ENCODE results near the gene TARS2.

Gene TARS2

GRCh38 chr1:150508982-150509381, 21.8 kb downstream of the TARS2 start:
- DNase-seq, result no peak

GRCh38 chr1:150511551-150511950, 24.3 kb downstream of the TARS2 start:
- no peak for DNase-seq

DNA sequence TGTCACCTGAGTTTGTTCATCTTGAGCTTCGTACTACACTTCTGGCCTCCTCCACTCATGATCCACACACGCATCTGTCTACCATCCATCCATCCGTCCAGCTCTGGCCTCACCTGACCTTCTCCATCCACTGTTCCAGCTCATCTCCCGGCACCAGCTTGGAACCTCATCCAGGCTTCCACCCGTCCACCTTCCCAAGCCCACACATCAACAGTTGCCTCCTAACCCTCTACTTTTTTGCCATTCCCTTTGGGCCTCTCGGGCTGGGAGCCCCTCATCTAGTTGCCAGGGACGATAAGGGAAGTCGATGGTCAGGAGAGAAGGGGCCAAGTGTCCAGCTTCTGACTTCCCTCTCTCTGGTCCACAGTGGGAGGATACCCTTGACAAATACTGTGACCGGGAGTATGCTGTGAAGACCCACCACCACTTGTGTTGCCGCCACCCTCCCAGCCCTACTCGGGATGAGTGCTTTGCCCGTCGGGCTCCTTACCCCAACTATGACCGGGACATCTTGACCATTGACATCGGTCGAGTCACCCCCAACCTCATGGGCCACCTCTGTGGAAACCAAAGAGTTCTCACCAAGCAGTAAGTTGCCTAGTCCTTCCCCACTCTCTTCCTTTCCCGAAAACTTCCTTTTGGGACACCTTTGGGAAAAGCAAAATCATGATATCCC, 24.9 kb downstream of the TARS2 start:
- no peak for DNase-seq

GRCh38 chr1:150512846-150513245, 25.6 kb downstream of the TARS2 start:
- DNase-seq, result no peak

DNA sequence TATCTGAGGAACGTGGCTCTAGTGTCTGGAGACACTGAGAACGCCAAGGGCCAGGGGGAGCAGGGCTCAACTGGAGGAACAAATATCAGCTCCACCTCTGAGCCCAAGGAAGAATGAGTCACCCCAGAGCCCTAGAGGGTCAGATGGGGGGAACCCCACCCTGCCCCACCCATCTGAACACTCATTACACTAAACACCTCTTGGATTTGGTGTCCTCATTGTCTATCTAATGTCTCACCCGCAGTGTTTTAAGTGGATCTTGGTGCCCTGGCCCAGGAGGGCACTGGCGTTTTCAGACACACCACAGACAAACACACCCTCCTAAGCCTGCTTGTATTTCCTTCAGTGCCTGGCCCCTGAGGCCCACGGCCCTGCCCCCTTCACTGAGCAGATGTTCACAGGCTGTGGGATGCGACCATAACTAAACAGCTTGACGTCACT, 26.2 kb downstream of the TARS2 start:
- no peak for DNase-seq

- DNase-seq, result no peak
Observed at GRCh38 chr1:150514260-150514659, 27.0 kb downstream of the TARS2 start.

- no peak for DNase-seq
Observed at GRCh38 chr1:150514913-150515327, 27.7 kb downstream of the TARS2 start.

DNA sequence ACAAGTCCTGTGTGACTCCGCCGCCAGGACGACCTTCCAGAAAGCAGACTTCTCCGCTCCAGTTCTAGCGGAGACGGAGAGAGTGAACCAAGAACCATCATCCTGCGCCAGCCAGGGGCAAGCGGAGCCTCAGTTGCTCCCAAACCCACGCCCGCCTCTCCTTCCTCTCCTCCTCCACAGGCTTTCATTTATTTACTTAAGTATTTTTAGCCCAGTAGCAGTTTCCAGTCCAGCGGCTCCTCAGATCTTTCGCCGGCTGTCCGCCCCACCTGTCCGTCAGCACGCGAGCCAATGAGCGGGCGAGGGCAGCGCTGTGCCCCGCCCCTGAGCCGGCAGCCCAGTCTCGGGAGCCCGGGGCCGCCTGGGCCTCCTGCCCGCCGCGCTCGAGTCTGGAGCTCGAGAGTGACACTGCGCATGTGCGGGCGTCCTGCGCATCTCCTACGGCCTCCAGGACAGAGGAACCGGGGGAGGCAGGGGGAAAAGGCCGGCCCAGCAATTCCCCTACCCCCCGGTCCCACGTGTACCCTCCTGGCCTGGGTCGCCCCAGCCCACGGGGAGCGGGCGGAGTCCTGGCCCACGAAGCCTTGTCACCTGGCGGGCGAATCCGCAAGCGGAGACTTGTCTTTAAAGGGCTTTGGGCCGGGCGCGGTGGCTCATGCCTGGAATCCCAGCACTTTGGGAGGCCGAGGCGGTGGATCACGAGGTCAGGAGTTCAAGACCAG, 28.3 kb downstream of the TARS2 start, which contains the start of gene FALEC:
Gene FALEC, plus strand, starts transcription at position 425 of the 722 bp plus-strand sequence.
- peak; percentile 93 for DNase-seq

DNA sequence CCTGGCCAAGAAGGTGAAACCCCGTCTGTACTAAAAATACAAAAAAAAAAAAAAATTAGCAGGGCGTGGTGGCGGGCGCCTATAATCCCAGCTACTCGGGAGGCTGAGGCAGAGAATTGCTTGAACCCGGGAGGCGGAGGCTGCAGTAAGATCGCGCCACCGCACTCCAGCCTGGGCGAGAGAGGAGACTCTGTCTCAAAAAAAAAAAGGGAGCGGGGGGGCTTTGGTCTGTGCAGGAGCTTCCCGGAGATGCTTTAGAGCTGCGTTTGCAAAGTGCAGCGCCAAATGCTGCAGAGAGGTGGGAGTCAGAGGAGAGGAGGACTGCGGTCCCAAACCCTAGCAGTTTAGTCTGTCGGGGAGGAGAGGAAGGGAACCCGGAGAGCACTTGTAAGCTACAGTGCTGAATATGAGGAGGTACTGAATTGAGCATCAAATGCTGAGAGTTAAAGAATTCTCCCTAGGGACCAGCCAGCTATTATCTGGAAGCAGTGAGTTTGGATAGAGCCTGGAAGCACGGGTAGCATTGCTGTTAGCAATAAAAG, 28.9 kb downstream of the TARS2 start:
- no peak for DNase-seq

DNA sequence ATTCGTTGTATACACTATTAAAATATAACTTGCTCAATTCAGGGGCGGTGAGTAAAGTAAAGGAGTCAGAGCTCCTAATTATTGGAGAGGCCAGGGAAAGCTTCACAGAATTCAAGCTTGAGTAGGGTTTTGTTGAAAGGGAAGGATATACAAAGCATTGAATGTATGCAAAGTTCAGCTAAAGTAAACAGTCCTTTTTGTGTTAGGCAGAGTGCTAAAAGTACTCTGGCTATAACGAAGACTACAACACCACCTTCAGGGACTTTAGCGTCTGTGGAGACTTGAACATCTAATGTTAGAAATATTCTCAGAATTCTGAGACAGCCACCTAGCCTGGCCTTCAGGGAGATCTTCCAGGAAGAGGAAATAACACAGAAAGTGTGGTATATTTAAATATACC, 29.4 kb downstream of the TARS2 start:
- DNase-seq, result no peak

- DNase-seq, result no peak
Observed at GRCh38 chr1:150521196-150521968, 34.2 kb downstream of the TARS2 start.

- no peak for DNase-seq
Observed at GRCh38 chr1:150525348-150525747, 38.1 kb downstream of the TARS2 start.

GRCh38 chr1:150528196-150528595, 41.0 kb downstream of the TARS2 start:
- no peak for DNase-seq

DNA sequence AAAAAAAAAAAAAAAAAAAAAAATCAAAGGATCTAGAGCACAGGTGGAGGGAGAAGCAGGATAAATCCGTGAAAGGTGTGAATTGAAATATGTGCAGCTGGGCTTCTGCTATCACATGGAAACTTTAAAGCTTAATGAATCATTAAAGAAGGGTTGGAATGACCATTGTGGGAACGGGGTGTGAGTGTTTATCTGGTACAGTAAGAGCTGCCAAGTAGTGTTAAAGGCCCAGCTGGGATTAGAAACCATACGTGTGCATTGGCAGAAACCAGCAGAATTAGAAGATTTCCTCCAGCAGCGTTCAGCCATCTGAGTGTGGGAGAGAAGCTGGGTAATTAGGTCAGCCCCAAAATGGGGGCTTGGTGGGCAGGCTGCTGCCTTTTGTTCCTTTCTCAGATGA, 41.8 kb downstream of the TARS2 start:
- no peak for DNase-seq

GRCh38 chr1:150530491-150531159, 43.4 kb downstream of the TARS2 start:
- DNase-seq, result no peak

DNA sequence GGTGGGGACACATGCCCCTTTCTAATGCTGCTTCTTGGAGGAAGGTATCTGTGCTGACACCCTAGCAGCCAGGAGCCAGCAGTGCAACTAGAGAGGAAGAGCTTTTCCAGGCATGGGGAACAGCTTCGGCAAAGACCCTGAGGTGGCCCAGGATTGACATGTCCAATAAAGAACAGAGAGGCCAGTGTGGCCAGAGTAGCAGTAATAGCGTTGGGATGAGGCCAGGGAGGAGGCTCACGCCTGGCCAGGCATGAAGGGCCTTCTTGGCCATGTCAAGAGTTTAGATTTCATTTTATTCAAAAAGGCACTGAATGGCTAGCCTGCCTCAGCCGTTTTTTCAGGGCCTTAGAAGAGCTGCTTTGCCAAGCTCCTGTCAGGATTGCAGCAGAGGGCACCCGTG, 45.6 kb downstream of the TARS2 start:
- DNase-seq, result no peak

DNA sequence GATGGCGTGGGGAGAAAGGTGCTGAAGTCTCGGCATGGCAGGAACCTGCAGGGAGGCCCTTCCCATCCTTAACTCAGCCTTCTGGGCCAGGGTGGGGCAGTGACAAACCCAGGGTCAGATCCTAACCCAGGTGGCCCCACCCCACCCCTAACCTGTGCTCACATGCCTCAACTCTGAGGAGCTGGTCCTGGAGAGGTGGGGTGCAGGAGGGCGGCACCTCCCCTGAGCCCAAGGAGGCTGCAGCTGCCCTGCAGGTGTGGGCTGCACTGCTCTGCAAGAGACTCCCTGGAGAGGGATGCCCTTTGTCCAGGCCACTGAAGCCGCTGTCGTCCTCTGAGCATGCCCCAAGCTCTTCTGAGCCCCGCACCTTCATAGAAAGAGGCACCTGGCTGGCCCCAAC, 46.8 kb downstream of the TARS2 start:
- DNase-seq, result no peak

DNA sequence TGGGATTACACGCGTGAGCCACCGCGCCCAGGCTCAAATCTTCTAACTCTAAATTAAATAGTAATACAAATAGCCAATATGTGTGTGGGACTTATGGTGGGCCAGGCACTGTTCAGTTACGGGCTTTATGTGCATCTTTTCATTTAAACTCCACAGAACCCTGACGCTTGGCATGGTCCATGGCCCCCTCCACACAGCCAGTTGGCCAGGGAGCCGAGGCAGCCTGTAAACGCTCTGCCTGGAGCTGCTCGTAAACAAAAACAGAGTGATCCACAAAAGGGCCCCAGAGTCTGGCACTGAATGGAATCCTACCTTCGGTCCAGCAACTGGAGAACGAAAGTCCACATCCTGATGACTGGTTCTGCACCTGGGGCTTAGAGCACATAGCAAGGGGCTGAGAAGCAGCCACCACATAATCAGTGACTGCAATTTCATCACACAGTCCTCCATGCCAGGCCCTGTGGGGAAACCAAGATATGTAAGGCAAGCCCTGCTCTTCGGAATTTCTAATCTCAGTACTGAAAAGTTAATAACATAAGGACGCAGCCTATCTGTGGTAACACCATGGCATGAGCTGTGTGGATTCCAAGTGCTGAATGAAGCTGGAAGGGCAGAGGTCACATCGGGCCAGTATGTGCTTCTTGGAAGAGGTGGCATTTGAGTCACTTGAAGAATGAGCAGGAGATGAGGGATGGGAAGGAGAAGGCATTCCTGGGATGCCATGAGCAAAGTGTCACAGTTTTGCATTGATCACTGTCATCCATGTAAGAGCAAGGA, 48.5 kb downstream of the TARS2 start:
- DNase-seq, result no peak

- no peak for DNase-seq
Observed at GRCh38 chr1:150536836-150537731, 49.9 kb downstream of the TARS2 start.

DNA sequence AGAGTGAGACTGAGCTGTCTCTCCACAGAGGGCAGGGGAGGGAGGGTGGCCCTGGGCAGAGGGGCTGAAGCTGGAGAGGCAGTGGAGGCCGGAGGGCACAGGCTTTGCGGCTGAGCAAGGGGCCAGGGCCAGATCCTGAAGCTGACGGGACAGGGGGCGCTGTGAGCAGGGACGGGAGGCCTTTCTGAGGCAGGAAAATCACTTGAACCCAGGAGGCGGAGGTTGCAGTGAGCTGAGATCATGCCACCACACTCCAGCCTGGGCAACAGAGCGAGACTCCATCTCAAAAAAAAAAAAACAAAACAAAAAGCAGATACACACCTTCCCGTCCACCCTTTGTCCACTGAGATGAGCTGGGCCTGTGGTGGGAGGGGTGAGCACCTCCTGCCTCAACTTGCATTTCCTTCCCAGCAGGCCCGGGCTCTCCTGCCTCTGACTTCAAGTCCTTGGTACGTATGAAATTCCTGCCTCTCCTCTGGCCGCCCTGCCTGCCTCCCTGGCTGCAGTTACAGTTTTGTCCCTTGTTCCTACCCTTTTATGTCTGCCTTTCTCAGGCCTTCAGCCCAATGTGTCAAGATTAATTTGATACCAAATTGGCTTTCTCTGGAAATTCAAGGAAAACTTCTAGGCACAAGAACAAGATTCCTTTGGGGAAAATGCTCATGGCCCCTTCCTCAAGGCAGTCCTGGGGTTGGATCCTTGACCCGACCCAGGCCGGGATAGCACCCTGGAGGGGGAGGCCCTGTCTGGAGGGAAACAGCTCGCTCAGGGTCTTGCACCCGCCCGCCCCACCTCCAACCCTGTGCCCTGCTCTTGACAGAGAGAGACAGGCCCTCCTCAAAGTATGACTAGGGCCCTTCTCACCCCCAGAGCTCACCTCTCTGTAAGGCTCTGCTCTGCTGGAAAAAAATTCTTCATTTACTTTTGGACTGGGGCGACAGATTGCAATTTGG, 50.8 kb downstream of the TARS2 start:
- no peak for DNase-seq
